GM19463 (cell line): Measurements from ENCODE around the gene ETFB.

Experiments
- ATAC-seq: cut with Tn5 transposase; IDR thresholded peaks from one replicate; pipeline ENCODE4 v1.9.1; 2021; ENCODE audit warnings: mild to moderate bottlenecking, moderate library complexity; ENCODE audit not compliant: unreplicated experiment

The ETFB gene

DNA sequence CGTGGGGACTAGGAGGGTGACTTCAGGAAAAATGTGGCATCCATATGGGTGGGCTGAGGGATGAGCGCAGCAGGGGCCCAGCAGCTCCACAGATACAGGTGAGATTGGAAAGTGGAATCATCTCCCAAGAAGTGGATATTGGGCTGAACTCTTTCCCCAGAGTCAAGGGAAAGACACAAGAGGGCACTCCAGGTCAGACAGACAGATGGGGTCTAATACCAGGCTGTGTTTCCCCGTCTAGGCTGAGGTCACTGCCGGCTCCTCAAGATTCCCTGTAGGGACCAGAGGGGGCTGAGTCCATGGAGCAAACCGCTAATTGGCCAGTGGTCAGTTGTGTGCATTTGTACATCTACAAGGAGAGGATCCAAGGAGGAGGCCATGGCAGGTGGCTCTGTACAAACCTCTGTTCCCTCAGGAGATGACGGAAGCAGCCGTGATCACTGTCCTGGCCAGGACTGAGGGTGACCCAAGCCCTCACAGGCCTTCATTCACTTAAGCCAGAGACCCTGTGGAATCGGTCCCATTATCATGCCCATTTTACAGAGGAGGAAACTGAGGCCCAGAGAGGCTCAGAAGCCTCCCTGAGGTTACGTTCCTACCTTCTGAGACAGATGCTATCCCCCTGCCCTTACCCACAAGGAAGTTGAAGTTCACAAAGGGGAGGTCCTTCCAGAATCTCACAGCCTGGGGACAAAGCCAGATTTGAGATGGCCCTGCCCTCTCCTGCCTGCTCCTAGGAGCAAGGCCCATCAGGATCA lies 69.7 kb downstream of the ETFB start:
- ATAC-seq = no peak

DNA sequence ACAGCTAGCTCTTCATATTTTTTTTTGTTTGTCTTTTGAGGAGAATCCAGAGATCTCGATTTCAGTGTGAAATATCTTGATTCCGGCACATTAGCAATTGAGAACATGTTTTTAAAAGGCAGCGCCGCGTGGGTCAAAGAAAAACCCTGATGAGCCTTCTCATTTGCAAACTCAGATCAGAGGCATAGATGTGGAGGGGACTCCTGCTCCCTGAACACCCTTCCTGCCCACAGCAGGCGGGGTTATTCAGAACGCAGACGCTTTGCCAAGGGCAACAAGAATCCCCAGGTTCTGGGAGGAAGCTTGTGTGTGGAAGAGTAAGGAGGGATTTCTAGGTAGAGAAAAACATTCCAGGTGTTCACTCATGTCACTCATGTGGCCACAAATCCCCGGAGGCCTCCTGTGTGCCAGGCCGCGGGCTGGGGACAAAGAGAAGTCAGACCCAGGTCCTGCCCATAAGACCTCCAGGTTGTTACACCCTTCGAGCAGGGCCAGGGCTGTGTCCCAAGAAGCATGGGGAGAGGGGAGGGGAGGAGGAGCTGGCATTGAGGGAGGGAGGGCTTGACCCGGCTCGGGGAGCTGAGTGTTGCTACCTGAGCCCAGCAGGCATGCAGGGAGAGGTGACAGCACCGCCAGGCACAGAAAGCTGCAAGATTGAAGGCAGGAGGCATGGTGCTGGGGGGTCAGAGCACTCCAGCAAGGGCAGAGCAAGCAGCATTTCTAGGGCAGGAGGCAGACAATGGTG lies 70.6 kb downstream of the ETFB start:
- no peak for ATAC-seq
